Measurements from ENCODE around the gene DENND10.
"Not testable (repeated sequence)": the region's sequence is repeated elsewhere in the genome, so short reads cannot be mapped to it uniquely, and the experiment has no call there.

GRCh38 chr10:119105899-119106298 lies 2.0 kb downstream of the DENND10 start:
- TF ChIP-seq EZH2phosphoT487 (IDR thresholded peaks at IDR 0.05; ENCODE audit: low read depth, severe bottlenecking, unreplicated experiment); CTCF (IDR thresholded peaks at IDR 0.05; ENCODE audit: poor library complexity): not testable (repeated sequence)

Data from hepatocyte (in vitro differentiated cells).